ENCODE measurements around the gene INHBA.

The INHBA gene

GRCh38 chr7:41702635-41703371 lies at the start of gene INHBA:
INHBA (minus strand) TSS chr7:41703090; CDS start chr7:41700374, 2,716 bp downstream.
- no peak for DNase-seq (ENCODE audit: low read depth in 1 of 2, low spot score in 1 of 2)

- DNase-seq (ENCODE audit: low read depth in 1 of 2, low spot score in 1 of 2): no peak
Measured at GRCh38 chr7:41752615-41753014, 49.7 kb upstream of the INHBA start.

GRCh38 chr7:41750661-41751540 lies 48.0 kb upstream of the INHBA start:
- no peak for DNase-seq (ENCODE audit: low read depth in 1 of 2, low spot score in 1 of 2)

- no peak for DNase-seq (ENCODE audit: low read depth in 1 of 2, low spot score in 1 of 2)
Measured at GRCh38 chr7:41747961-41748360, 45.1 kb upstream of the INHBA start.

GRCh38 chr7:41745451-41745850 lies 42.6 kb upstream of the INHBA start:
- DNase-seq (ENCODE audit: low read depth in 1 of 2, low spot score in 1 of 2): no peak

GRCh38 chr7:41744161-41744560 lies 41.3 kb upstream of the INHBA start:
- DNase-seq (ENCODE audit: low read depth in 1 of 2, low spot score in 1 of 2): no peak

GRCh38 chr7:41742401-41743020 lies 39.6 kb upstream of the INHBA start:
- no peak for DNase-seq (ENCODE audit: low read depth in 1 of 2, low spot score in 1 of 2)

GRCh38 chr7:41738806-41739205 lies 35.9 kb upstream of the INHBA start:
- DNase-seq (ENCODE audit: low read depth in 1 of 2, low spot score in 1 of 2): no peak

GRCh38 chr7:41738336-41738735 lies 35.4 kb upstream of the INHBA start:
- DNase-seq (ENCODE audit: low read depth in 1 of 2, low spot score in 1 of 2): no peak

GRCh38 chr7:41735206-41735605 lies 32.3 kb upstream of the INHBA start:
- DNase-seq (ENCODE audit: low read depth in 1 of 2, low spot score in 1 of 2): no peak

GRCh38 chr7:41732843-41733306 lies 30.0 kb upstream of the INHBA start:
- DNase-seq (ENCODE audit: low read depth in 1 of 2, low spot score in 1 of 2): no peak

GRCh38 chr7:41732436-41732785 lies 29.5 kb upstream of the INHBA start:
- no peak for DNase-seq (ENCODE audit: low read depth in 1 of 2, low spot score in 1 of 2)

GRCh38 chr7:41731493-41732435 lies 28.9 kb upstream of the INHBA start:
- no peak for DNase-seq (ENCODE audit: low read depth in 1 of 2, low spot score in 1 of 2)

- DNase-seq (ENCODE audit: low read depth in 1 of 2, low spot score in 1 of 2): no peak
Measured at GRCh38 chr7:41730668-41731067, 27.8 kb upstream of the INHBA start.

- no peak for DNase-seq (ENCODE audit: low read depth in 1 of 2, low spot score in 1 of 2)
Measured at GRCh38 chr7:41730161-41730560, 27.3 kb upstream of the INHBA start.

GRCh38 chr7:41729059-41729458 lies 26.2 kb upstream of the INHBA start:
- DNase-seq (ENCODE audit: low read depth in 1 of 2, low spot score in 1 of 2): no peak

- no peak for DNase-seq (ENCODE audit: low read depth in 1 of 2, low spot score in 1 of 2)
Measured at GRCh38 chr7:41725013-41725412, 22.1 kb upstream of the INHBA start.

GRCh38 chr7:41720886-41721285 lies 18.0 kb upstream of the INHBA start:
- DNase-seq (ENCODE audit: low read depth in 1 of 2, low spot score in 1 of 2): no peak

- DNase-seq (ENCODE audit: low read depth in 1 of 2, low spot score in 1 of 2): no peak
Measured at GRCh38 chr7:41720046-41720445, 17.2 kb upstream of the INHBA start.

GRCh38 chr7:41716691-41717090 lies 13.8 kb upstream of the INHBA start:
- DNase-seq (ENCODE audit: low read depth in 1 of 2, low spot score in 1 of 2): no peak

GRCh38 chr7:41715000-41715399 lies 12.1 kb upstream of the INHBA start:
- DNase-seq (ENCODE audit: low read depth in 1 of 2, low spot score in 1 of 2): no peak
